Right atrium auricular region (tissue), 2 donors: Measurements from ENCODE around the gene SSC5D. TPM values are rescaled to one million over a fixed set of nuclear protein-coding genes. Genes with fewer than 3 reads are reported as not detected.
A peak's percentile ranks its signal among the peaks of the same experiment; 100 is the strongest.
"Not testable (repeated sequence)": the region's sequence is repeated elsewhere in the genome, so short reads cannot be mapped to it uniquely, and the experiment has no call there.

Experiments used
- DNase-seq: peaks from one replicate; pipeline ENCODE4 v3.0.0-alpha.2; 2019; ENCODE audit warnings: low spot score
- H3K27ac ChIP-seq, 2 donors: fragments of 200-600 bp; sonication (generic); 1 replicate in 1 of 2; 2 replicates in 1 of 2; pipeline ENCODE4 v1.5.1; 2016 to 2019
- H3K27me3 ChIP-seq, 2 donors: fragments of 200-600 bp; sonication (generic); one replicate each; pipeline versions ENCODE4 v1.5.1 to v1.6.0; 2017 to 2019
- H3K36me3 ChIP-seq: fragments of 200-600 bp; sonication (generic); one replicate; pipeline ENCODE4 v1.5.1; 2016
- H3K4me1 ChIP-seq, 2 donors: fragments of 200-600 bp; sonication (generic); one replicate each; pipeline versions ENCODE4 v1.5.1 to v1.6.0; 2017 to 2019
- H3K4me3 ChIP-seq, 2 donors: fragments of 200-600 bp; sonication (generic); 1 replicate in 1 of 2; 2 replicates in 1 of 2; pipeline ENCODE4 v1.5.1; 2017 to 2019; ENCODE audit warnings: mild to moderate bottlenecking in 1 of 2, moderate library complexity in 1 of 2
- H3K9me3 ChIP-seq, 2 donors: fragments of 200-600 bp; sonication (generic); one replicate each; pipeline ENCODE4 v1.5.1; 2019
- total RNA-seq, 2 donors: library from RNA; depleted of rRNA; stranded (reverse); fragments of >200 nt; gene quantifications; one replicate each; pipeline ENCODE4 v1.1.0, GENCODE V29; 2016
- TF ChIP-seq, protein P1 (sequence below), 2 donors: fragments of 200-600 bp; sonication (generic); IDR thresholded peaks; one replicate each; pipeline ENCODE4 v1.5.1; 2019; ENCODE audit warnings: antibody characterized with exemption in 2 of 2

SSC5D gene
- total RNA-seq, 2 donors from 2014 or later, result 3.3 to 6.7 TPM

DNA sequence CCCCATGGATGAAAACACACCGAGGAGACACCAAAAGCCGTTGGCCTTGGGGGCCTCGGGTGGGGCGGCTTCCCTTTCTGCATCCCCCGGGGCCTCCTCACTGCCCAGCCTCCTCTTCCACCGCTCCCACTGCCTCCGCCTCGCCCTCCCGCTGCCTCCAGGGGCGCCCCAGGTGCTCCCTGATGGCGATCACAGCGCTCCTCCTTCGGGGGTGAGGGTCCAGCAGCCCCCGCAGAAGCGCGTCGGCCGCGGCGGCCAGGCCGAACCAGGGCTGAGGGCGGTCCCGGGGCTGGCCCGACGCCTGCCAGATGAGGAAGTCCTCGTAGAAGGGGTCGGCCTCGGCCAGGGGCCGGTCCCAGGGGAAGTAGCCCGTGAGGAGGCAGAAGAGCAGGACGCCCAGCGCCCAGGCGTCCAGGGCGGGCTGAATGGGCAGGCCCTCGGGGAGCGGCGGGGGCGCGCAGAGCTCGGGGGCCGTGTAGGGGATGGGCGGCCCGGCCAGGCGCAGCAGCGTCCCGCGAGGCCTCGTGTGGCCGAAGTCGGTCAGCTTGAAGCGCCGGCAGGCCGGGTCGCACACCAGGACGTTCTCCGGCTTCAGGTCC lies 41.5 kb downstream of the SSC5D start:
- Histone ChIP-seq H3K27me3 (no peaks in the 10 kb centered on the region), H3K36me3 (peaks cover 27% of the 10 kb centered on the region), H3K9me3 (no peaks in the 10 kb centered on the region), H3K27ac (peak overlapping the region in 1 of 2 donors; percentile 63), H3K4me3 (no peak overlapping the region), H3K4me1 (peaks cover 0 to 32% of the 10 kb centered on the region in 2 donors)
- no peak for DNase-seq
- TF ChIP-seq, protein P1, sequence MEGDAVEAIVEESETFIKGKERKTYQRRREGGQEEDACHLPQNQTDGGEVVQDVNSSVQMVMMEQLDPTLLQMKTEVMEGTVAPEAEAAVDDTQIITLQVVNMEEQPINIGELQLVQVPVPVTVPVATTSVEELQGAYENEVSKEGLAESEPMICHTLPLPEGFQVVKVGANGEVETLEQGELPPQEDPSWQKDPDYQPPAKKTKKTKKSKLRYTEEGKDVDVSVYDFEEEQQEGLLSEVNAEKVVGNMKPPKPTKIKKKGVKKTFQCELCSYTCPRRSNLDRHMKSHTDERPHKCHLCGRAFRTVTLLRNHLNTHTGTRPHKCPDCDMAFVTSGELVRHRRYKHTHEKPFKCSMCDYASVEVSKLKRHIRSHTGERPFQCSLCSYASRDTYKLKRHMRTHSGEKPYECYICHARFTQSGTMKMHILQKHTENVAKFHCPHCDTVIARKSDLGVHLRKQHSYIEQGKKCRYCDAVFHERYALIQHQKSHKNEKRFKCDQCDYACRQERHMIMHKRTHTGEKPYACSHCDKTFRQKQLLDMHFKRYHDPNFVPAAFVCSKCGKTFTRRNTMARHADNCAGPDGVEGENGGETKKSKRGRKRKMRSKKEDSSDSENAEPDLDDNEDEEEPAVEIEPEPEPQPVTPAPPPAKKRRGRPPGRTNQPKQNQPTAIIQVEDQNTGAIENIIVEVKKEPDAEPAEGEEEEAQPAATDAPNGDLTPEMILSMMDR (IDR thresholded peaks at IDR 0.05), result no peak

DNA sequence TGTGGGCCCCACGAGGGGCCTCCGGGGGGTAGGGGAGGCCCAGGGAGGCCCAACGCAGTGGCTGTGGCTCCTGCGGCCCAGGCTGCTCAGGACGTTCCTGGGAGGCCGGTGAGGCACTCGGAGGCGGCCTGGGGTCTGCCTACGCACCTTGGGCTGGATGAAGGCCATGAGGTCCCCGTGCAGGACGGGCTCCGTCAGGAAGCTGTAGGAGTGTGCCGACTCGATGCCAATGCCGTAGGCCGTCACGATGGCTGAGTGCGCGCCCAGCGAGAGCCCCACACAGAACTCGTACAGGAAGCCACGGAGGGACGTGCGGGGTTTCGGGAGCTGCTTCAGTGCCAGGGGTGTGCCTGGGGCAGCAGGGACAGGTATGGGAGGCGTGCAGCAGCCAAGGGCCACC lies 42.8 kb downstream of the SSC5D start:
- DNase-seq, result no peak
- Histone ChIP-seq H3K27ac (peak overlapping the region in 1 of 2 donors; percentile 39), H3K4me1 (peaks cover 0 to 23% of the 10 kb centered on the region in 2 donors), H3K9me3 (no peaks in the 10 kb centered on the region), H3K4me3 (no peak overlapping the region), H3K36me3 (peaks cover 27% of the 10 kb centered on the region), H3K27me3 (no peaks in the 10 kb centered on the region)
- TF ChIP-seq, protein P1 (IDR thresholded peaks at IDR 0.05), result no peak

DNA sequence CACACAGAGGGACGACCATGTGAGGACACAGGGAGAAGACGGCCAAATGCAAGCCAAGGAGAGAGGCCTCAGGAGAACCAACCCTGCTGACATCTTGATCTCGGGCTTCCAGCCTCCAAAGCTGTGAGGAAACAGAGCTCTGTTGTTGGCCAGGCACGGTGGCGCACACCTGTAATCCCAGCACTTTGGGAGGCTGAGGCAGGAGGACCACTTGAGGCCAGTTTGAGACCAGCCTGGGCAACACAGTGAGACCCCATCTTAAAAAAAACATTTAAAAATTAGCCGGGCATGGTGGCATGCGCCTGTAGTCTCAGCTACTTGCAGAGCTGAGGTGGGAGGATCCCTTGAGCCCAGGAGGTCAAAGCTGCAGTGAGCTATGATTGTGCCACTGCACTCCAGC lies 46.0 kb downstream of the SSC5D start:
- Histone ChIP-seq H3K27ac (peak overlapping the region in 1 of 2 donors; percentile 39), H3K36me3 (peaks cover 23% of the 10 kb centered on the region)
- not testable (repeated sequence) for H3K4me3 ChIP-seq, H3K4me1 ChIP-seq, H3K9me3 ChIP-seq, H3K27me3 ChIP-seq, DNase-seq

DNA sequence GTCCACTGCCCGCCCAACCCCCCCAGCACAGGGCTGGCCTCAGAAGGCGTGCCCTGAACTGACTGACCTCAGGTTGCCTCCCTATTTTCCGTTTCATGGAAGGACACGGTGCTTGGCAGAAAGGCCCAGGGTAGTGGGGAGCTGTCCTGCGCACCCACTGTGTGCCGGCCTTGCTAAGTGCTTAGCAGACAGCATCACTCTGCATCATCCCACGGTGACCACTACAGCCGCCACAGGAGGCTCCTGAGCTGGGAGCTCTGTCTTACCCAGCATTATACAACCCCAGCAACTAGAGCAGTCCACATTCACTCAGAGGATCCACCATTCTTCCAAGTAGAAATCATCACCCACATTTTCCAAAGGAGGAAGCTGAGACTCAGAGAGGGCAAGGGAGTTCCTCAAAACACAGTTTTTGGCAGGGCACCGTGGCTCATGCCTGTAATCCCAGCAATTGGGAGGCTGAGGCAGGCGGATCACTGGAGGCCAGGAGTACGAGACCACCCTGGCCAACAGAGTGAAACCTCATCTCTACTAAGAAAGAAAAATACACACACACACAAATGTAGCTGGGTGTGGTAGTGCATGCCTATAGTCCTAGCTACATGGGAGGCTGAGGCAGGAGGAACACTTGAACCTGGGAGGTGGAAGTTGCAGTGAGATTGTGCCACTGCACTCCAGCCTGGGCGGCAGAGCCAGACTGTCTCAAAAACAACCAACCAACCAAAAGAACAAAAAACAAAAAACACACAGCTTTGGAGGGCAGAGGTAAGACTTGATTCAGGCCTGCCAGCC lies 47.1 kb downstream of the SSC5D start:
- H3K36me3 ChIP-seq, result peaks cover 14% of the 10 kb centered on the region

DNA sequence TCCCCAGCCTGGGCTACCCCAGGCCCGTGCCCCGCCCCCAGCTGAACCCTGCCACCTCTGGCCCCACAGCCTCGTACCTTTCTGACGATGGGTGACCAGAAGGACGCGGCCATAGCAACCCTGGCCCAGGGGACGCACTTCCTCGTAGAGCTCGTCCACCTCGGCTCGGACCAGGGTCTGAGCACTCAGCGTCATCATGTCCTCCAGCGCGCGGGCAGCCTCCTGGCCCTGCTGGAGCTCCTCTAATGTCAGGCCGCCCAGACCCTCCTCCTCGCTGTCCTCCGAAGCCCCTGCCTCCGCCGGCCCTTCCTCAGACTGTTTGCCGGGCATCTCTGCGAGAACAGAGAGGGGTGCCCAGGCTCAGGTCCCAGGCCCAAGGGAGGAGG lies 47.7 kb downstream of the SSC5D start:
- Histone ChIP-seq H3K27me3 (no peaks in the 10 kb centered on the region), H3K9me3 (no peaks in the 10 kb centered on the region), H3K4me3 (peak overlapping the region; percentile 57 to 70), H3K27ac (peak overlapping the region; percentile 85 to 87), H3K36me3 (peaks cover 11% of the 10 kb centered on the region), H3K4me1 (no peaks in the 10 kb centered on the region)
- TF ChIP-seq, protein P1 (IDR thresholded peaks at IDR 0.05), result no peak
- no peak for DNase-seq

More for the DNA sequence above, 47.1 kb downstream of the SSC5D start:
- H3K9me3 ChIP-seq, result no peaks in the 10 kb centered on the region
- TF ChIP-seq, protein P1 (IDR thresholded peaks at IDR 0.05), result no peak
- H3K4me1 ChIP-seq, result no peaks in the 10 kb centered on the region
- no peaks in the 10 kb centered on the region for H3K27me3 ChIP-seq
- peak overlapping the region; percentile 85 to 87 for H3K27ac ChIP-seq
- no peak for DNase-seq
- peak overlapping the region; percentile 57 to 70 for H3K4me3 ChIP-seq

DNA sequence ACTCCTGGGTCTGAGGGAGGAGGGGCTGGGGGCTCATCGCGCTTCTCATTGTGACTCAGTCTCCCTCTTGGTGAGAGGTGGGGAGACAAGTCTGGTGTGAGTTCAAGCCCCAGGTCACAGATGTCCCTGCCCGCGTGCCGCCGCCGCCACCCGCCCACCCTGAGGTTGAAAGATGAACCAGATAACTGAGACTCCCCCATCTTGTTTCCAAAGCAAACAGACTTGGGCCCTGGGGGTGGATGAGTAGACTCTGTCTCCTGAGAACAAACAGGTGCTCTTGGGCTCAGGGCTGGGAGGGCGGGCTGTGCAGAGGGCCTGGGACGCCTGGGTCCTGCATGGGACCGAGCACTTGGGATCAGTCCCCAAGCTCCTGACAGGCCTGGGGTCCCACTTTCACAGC lies 48.1 kb downstream of the SSC5D start:
- Histone ChIP-seq H3K4me3 (peak overlapping the region; percentile 57 to 70), H3K36me3 (peaks cover 7% of the 10 kb centered on the region), H3K9me3 (no peaks in the 10 kb centered on the region), H3K4me1 (no peaks in the 10 kb centered on the region), H3K27ac (peak overlapping the region; percentile 85 to 87), H3K27me3 (no peaks in the 10 kb centered on the region)
- TF ChIP-seq, protein P1 (IDR thresholded peaks at IDR 0.05), result no peak
- DNase-seq, result no peak
